KOPT-K1 (cell line): ENCODE results near the gene NT5C1B.
"Not testable (repeated sequence)": the region's sequence is repeated elsewhere in the genome, so short reads cannot be mapped to it uniquely, and the experiment has no call there.

Experiments used
- H3K27ac ChIP-seq: fragments of 200-600 bp; sonication (generic); 2 replicates; pipeline ENCODE4 v1.5.1; 2016; ENCODE audit warnings: antibody characterized with exemption, mild to moderate bottlenecking, low read depth, low read length; ENCODE audit not compliant: poor library complexity, severe bottlenecking
- H3K36me3 ChIP-seq: fragments of 200-600 bp; sonication (generic); 2 replicates; pipeline ENCODE4 v1.5.1; 2017; ENCODE audit warnings: antibody characterized with exemption, mild to moderate bottlenecking, low read length, moderate library complexity; ENCODE audit not compliant: insufficient read depth
- H3K9me3 ChIP-seq: fragments of 200-600 bp; sonication (generic); 2 replicates; pipeline ENCODE4 v1.5.1; 2017; ENCODE audit warnings: antibody characterized with exemption, low read length, mild to moderate bottlenecking; ENCODE audit not compliant: insufficient read depth, poor library complexity, severe bottlenecking

Gene NT5C1B

DNA sequence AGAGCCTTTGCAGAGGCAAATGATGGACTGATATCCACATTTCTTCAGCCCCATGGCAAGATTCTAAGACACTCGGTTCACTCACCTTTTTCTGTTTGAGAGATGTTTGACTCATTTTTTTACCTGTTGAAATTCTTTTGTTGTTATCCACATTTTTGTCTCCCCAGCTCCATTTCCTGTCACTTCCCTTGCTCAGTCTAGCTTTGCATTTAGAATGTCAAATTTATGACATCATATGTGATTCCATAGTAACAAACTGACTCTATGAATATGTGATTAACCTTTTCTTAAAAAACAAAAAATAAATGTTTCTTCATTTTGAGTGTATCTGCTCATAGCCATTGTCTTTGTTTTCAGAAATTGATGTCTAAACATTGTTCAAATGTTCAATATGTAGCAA lies at the start of gene NT5C1B:
TSS of gene NT5C1B (minus strand) at position 216 of the 400 bp plus-strand sequence. CDS start at position 115, 101 bp downstream.
- no peaks in the 10 kb centered on the region for H3K9me3 ChIP-seq
- H3K36me3 ChIP-seq = no peaks in the 10 kb centered on the region
- H3K27ac ChIP-seq = no peak within 1 kb of the TSS

DNA sequence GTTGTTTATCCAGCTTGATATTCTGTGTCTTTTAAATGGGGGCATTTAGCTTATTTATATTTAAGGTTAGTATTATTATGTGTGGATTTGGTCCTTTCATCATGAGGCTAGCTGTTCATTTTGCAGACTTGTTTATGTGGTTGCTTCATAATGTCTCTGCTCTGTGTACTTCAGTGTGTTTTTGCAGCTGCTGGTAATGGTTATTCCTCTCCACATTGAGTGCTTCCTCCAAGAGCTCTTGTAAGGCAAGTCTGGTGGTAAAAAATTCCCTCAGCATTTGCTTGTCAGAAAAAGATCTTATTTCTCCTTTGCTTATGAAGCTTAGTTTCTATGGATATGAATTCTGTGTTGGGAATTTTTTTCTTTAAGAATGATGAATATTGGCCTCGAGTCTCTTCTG lies 47.8 kb upstream of the NT5C1B start:
- Histone ChIP-seq H3K36me3 (no peaks in the 10 kb centered on the region), H3K27ac (no peak overlapping the region), H3K9me3 (peaks cover 3% of the 10 kb centered on the region)

DNA sequence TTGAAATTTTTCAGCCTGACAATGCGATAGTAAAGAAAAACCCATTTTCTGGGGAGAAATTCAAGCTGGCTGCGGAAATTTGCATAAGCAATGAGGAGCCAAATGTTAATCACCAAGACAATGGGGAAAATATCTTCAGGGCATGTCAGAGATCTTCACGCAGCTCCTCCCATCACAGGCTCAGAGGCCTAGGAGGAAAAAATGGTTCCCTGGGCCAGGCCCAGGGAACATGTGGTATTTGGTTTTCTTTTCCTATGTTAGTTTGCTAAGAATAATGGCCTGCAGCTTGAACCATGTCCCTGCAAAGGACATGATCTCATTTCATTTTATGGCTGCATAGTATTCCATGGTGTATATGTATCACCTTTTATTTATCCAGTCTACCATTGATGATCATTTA lies 43.3 kb upstream of the NT5C1B start:
- H3K9me3 ChIP-seq, H3K27ac ChIP-seq, H3K36me3 ChIP-seq: not testable (repeated sequence)

DNA sequence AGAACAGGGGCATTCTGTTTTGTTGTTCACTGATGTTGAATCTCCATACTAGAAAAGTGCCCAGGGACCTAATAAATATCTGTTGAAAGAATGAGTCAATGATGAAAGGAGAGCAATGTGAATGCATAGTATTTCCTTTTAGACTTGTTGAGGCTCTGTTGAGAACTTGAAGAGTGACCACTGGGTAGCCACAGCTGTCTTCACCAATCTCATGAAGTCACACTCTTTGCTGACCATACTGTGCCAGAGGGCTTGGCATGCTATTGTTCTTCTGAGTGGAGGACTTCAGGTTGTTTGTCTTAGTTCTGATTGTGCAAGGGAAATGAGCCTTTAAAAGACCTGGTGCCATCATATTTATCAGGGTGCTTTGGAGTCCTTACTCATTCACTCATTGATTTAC lies 41.6 kb upstream of the NT5C1B start:
- Histone ChIP-seq H3K36me3 (no peaks in the 10 kb centered on the region), H3K27ac (no peak overlapping the region), H3K9me3 (no peaks in the 10 kb centered on the region)

DNA sequence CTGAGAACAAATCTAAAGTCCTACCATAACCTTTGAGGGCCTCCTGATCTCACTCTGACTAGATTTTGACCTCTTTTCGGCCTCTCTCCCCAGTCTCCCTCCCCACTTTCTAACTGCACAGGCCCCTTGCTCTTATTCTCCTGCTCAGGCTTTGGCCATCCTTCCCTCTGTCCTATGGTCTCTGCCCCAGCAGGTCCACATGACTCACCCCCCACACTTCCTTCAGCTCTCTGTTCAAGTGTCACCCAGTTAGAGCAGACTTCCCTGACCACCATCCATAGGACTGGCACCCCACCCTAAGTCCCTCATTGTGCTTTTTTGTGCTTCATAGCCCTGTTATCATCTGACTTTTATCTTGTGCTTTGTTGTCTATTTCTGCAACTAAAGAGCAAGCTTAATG lies 41.2 kb upstream of the NT5C1B start:
- no peak overlapping the region for H3K27ac ChIP-seq

DNA sequence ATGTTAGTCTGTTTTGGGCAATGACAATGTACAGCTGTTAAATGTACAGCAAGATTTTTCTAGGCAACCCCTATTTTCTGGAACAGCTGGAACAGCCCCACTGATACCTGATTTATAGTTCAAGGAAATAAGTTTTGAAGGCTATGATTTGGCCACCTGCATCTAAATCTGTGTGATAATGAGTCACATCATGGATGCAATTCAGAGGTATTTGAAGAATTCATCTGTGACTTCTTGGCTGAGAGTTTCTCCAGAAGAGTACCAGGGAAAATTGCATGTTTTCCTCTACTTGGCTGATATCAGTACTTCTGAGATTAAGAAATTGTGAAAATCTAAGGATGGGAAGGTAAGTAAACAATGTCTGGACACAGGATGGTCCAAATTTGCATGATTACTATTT lies 40.7 kb upstream of the NT5C1B start:
- Histone ChIP-seq H3K36me3 (no peaks in the 10 kb centered on the region), H3K9me3 (no peaks in the 10 kb centered on the region), H3K27ac (no peak overlapping the region)

More for the DNA sequence above, 41.2 kb upstream of the NT5C1B start:
- Histone ChIP-seq H3K9me3 (no peaks in the 10 kb centered on the region), H3K36me3 (no peaks in the 10 kb centered on the region)

DNA sequence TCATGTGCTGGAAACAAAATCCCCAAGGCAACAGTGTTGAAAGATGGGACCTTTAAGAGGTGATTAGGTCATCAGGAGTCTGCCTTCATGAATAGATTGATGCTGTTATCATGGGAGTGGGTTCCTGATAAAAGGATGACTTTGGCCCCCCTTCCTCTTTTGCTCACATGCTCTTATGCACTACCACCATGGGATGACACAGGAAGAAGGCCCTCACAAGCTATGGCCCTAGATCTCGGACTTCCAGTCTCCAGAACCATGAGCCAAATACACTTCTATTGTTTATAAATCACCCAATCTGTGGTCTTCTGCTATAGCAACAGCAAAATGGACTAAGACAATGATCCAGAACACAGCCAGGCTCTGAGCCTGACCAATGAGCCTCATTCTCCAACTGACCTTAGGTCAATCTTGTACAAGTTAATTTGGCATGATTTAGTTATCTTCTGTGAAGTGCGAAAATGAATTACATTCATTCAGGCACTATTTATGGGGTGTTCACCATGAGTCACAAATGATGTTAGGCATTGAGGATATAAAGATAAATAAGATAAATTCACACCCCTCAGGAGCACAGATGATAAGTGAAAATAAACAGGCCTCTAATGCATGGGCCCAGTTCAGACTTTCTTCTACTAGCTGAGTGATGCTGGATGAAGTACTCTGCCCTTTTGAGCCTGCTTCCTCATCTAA lies 37.7 kb upstream of the NT5C1B start:
- Histone ChIP-seq H3K9me3 (no peaks in the 10 kb centered on the region), H3K36me3 (no peaks in the 10 kb centered on the region), H3K27ac (no peak overlapping the region)

DNA sequence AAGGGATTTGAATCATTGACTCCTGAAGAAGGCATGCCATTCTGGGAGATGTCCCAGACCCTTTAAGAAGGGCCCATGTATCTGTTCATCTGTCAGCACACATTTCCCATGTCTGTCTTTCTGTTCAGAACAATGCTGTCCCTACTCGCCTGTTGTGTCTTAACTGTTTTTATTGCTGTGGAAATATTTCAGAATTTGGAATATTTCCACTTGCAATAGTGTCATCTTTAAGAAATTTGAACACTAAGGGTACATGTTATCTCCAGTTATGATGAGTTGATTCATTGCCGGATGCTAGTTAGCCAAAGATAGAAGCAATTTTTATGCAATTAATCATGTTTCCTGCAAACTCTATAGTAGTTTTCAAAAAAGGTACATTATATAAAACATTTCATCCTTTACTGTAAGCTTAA lies 36.9 kb upstream of the NT5C1B start:
- Histone ChIP-seq H3K36me3 (no peaks in the 10 kb centered on the region), H3K27ac (no peak overlapping the region), H3K9me3 (no peaks in the 10 kb centered on the region)

DNA sequence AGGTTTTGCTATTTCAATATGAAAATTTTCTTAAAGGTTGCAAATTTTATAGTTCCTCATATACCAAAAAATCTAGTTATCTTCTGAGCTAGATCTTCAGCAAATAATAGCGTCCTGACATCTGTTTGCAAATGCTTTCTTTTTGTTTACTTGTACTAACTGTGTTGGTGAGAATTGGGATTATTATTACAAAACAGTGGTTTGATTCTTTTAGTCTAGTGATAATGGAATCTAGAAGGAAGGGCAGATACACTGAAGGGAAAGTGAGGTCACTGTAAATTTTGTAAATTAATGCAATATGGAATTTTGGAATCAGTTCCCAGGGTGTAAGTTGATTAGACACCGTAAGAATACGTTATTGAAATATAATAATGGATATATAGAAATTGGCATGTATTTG lies 36.2 kb upstream of the NT5C1B start:
- Histone ChIP-seq H3K27ac (no peak overlapping the region), H3K36me3 (no peaks in the 10 kb centered on the region), H3K9me3 (no peaks in the 10 kb centered on the region)

DNA sequence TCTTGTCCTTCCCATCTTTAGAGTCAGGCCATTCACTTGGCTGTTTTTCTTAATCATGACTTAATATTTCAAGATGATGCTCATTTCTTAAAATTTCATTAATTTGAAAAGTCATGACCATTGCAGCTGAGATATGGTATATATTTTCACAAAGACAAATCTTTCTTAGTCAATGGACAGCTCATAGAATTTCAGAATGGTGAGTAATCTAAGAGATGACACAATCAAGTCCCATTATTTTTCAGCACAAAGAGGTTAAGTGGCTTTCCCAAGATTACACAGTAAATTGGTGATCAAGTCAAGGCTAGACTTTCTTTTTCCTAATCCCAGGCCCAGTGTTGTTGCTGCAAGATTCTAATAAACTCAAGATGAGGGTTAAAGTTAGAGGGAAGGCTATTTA lies 34.4 kb upstream of the NT5C1B start:
- H3K36me3 ChIP-seq = no peaks in the 10 kb centered on the region
- no peak overlapping the region for H3K27ac ChIP-seq

DNA sequence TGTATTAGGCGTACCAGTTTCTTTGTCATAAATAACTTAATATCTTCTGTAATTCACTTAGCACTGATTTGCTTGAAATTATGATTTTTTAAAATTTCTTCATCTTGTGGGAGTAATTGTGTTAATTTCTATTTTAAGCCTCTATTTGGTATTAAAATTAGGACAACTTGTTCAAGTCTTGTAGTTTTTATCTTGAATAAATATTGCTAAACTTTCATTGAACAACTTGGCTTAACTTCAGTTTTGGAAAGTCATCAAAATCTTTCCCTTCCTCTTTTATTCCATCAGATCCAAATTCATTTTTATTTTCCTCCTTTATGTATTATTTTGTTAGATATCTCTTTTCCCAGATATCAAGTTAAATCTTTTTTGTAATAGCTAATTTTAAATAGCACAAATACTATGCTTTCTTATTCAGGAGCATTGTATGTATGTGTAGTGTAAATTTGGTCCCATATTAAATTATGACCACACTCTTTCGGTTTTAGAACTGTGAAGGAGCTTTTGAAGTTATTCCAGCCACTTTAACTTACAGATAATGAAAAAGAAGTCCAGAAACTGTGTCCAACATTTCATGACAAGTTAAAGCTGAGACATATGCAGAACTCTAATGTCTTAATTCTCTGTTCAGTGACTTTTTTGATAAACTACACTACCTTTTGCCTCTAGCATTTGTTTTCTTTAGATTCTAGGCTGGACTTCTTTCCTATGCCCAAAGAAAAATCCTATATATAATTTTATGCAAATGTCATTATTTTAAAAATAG lies 31.7 kb upstream of the NT5C1B start:
- no peak overlapping the region for H3K27ac ChIP-seq

More for the DNA sequence above, 34.4 kb upstream of the NT5C1B start:
- H3K9me3 ChIP-seq = no peaks in the 10 kb centered on the region

DNA sequence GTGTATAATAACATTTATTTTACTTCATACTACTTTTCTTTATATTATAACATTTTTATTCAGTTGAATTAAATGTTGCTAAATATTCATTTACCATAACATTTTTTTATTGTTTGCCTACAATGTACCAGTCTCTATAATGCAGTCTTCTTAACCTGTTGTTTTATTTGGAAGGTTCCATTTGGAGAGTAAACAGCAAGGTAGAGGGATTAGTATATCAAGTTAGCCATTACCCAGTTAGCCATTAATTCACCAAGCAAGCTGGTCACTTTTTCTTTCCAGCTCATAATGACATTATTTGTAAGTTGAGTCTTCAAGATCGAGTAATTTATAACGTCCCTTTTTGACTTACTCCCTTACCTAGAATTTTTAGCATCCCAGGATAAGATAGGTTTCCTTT lies 29.7 kb upstream of the NT5C1B start:
- Histone ChIP-seq H3K27ac (no peak overlapping the region), H3K9me3 (no peaks in the 10 kb centered on the region), H3K36me3 (no peaks in the 10 kb centered on the region)

More for the DNA sequence above, 31.7 kb upstream of the NT5C1B start:
- no peaks in the 10 kb centered on the region for H3K36me3 ChIP-seq
- no peaks in the 10 kb centered on the region for H3K9me3 ChIP-seq

DNA sequence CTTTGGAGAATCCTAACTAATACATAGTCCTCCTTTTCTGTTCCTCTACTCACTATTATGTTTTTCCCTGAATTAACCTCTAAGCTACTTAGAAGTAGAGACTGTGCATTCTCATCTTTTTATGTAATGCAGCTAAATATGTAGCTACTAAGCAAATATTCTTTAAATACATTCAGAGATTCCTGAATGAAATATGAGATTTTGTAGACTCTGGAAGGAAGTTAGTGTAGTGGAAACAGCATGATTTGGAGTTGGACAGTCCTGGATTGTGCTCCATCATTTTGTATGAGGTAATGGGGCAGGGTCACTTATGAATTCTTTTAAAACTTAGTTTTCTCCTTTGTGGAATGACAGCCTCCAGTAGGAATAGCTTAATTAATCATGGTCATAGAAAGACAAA lies 24.7 kb upstream of the NT5C1B start:
- no peaks in the 10 kb centered on the region for H3K9me3 ChIP-seq
- H3K36me3 ChIP-seq = no peaks in the 10 kb centered on the region
- H3K27ac ChIP-seq = no peak overlapping the region

DNA sequence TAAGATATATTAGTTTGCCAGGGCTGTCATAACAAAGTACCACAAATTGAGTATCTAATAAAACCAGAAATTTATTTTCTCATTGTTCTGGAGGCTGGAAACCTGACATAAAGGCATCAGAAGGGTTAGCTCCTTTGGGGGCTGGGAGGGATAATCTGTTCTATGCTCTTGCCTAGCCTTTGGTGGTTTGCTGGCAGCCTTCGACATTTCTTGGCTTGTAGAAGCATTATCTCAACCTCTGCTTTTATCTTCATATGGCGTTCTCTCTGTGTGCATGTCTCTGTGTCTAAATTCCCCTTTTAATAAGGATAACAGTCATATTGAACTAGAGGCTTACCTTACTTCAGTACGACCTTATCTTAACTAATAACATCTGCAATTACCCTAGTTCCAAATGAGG lies 22.8 kb upstream of the NT5C1B start:
- H3K27ac ChIP-seq = no peak overlapping the region
- no peaks in the 10 kb centered on the region for H3K36me3 ChIP-seq
- no peaks in the 10 kb centered on the region for H3K9me3 ChIP-seq

DNA sequence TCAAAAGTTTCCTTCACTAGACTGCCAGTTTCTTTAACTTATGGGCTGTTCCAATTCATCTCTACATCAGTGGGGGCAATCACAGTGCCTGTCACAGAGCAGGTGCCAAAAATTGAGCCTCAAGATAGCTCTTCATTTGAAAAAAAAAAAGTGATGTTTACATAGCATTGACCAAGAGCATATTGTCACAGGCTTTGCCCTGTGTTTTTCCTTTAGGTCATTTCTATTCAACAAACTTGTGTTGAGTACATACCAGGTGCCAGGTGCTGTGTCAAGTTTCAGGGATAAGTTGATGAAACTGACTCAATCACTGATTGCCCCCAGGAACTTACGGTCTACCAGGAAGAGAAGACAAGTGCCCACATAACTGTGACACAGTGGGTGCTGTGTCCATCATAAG lies 22.2 kb upstream of the NT5C1B start:
- Histone ChIP-seq H3K36me3 (no peaks in the 10 kb centered on the region), H3K9me3 (no peaks in the 10 kb centered on the region), H3K27ac (no peak overlapping the region)

DNA sequence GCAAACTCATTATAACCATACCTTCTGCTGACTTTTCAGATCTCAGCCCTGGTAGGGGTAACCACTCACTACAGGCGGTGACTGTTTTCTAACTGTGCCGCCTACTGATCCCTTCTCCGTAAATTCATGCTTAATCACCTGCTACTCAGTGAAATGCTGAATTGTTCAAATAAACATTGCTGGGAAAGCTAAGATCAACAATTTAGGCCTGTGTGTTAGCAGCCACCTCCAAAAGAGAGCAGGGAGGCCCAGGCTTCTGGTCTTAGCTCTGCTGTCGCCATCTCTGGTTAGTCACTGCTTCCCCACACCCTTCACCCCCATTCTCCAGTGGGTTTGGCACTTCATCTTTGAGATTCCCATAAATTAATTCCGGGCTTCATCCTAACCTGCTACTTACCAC lies 21.8 kb upstream of the NT5C1B start:
- no peak overlapping the region for H3K27ac ChIP-seq

More for the DNA sequence above, 21.8 kb upstream of the NT5C1B start:
- Histone ChIP-seq H3K36me3 (no peaks in the 10 kb centered on the region), H3K9me3 (no peaks in the 10 kb centered on the region)
